ENCODE data around the gene RCOR1. TPM values are rescaled to one million over a fixed set of nuclear protein-coding genes. Genes with fewer than 3 reads are reported as not detected.

The RCOR1 gene
- total and polyA plus RNA-seq, 2 of the 8 experiments (the other 6 are each of a cell fraction or from before 2014, with no cell fraction given): 12.3 to 26.3 TPM

GRCh38 chr14:102565331-102565887 lies 27.0 kb upstream of the RCOR1 start:
- Histone ChIP-seq H2BK5ac (ENCODE audit: low read depth, low read length) (no peak overlapping the region), H3K36me3 (ENCODE audit: control insufficient read depth in 2 of 4, insufficient read depth in 4 of 4, low read length in 3 of 4) (no peaks in the 10 kb centered on the region), H2BK15ac (ENCODE audit: low read length) (no peak overlapping the region), H3K79me2 (ENCODE audit: control insufficient read depth in 1 of 2, insufficient read depth in 2 of 2, low read length in 2 of 2) (no peaks in the 10 kb centered on the region), H2BK20ac (ENCODE audit: low read length) (no peak overlapping the region), H3K9ac (replicated peaks in 1 of 4; ENCODE audit: extremely low read depth in 1 of 4, low read depth in 3 of 4, low read length in 3 of 4) (no peak overlapping the region), H2BK12ac (ENCODE audit: low read depth, low read length) (no peak overlapping the region), H3K56ac (replicated peaks; ENCODE audit: insufficient read length, low read depth, low read length) (no peak overlapping the region), H3K27me3 (replicated peaks in 1 of 4; ENCODE audit: control insufficient read depth in 3 of 4, extremely low read depth in 1 of 4, insufficient read depth in 3 of 4, low read length in 3 of 4) (no peaks in the 10 kb centered on the region), H2AK5ac (ENCODE audit: low read depth, low read length) (no peak overlapping the region), H3K23me2 (ENCODE audit: low read depth, low read length) (no peaks in the 10 kb centered on the region), H3K9me3 (ENCODE audit: insufficient read depth in 2 of 2, low read depth in 1 of 2, low read length in 1 of 2) (no peaks in the 10 kb centered on the region; a peak in 1 of 4 replicates), H3K79me1 (ENCODE audit: low read depth, low read length) (no peaks in the 10 kb centered on the region), H3K27ac (ENCODE audit: low read depth, low read length) (no peak overlapping the region), H4K91ac (replicated peaks; ENCODE audit: insufficient read length, low read length) (no peak overlapping the region), H3K4me1 (replicated peaks in 1 of 4; ENCODE audit: control insufficient read depth in 3 of 4, insufficient read depth in 4 of 4, low read length in 3 of 4) (peaks cover 0 to 5% (median 4%) of the 10 kb centered on the region in 4 experiments; a peak in 5 of 7 replicates), H4K8ac (ENCODE audit: extremely low read depth, insufficient read depth, low read length) (no peak overlapping the region), H3K4me3 (ENCODE audit: extremely low read depth in 1 of 4, insufficient read depth in 2 of 4, low read depth in 3 of 4, low read length in 4 of 4) (no peak overlapping the region), H4K20me1 (replicated peaks in 1 of 2; ENCODE audit: control insufficient read depth in 1 of 2, insufficient read depth in 2 of 2, low read length in 2 of 2) (no peaks in the 10 kb centered on the region), H4K5ac (ENCODE audit: insufficient read length, low read depth, low read length) (no peak overlapping the region), H3K4ac (replicated peaks; ENCODE audit: insufficient read length, low read depth, low read length) (no peak overlapping the region), H3K4me2 (ENCODE audit: insufficient read depth in 1 of 2, low read depth in 2 of 2, low read length in 2 of 2) (no peak overlapping the region), H3K14ac (ENCODE audit: insufficient read length) (no peak overlapping the region), H3K18ac (ENCODE audit: extremely low read depth, low read length) (no peak overlapping the region), H3K23ac (ENCODE audit: insufficient read length) (no peak overlapping the region), H2AFZ (ENCODE audit: low read length) (no peak overlapping the region), H2BK120ac (replicated peaks; ENCODE audit: low read depth, low read length) (no peak overlapping the region)
- ChIA-PET POLR2A (ENCODE audit: partially characterized antibody) (interaction anchor here (1.1 to 1.7 kb wide), 2 partner anchors 8 to 11 kb away, joined by 5 read pairs; no protein-coding TSS in a partner anchor), CTCF (ENCODE audit: partially characterized antibody) (interaction anchor here (0.8 to 1.7 kb wide), 2 partner anchors 9 to 29 kb away, joined by 4 read pairs; no protein-coding TSS in a partner anchor)
- DNase-seq (ENCODE audit: low read depth in 1 of 2, low spot score in 2 of 2) (no peak), FAIRE-seq (no peak)
- TF ChIP-seq TCF12 (IDR thresholded peaks at IDR 0.05; ENCODE audit: low read depth, low read length): no peak
- no peak for TF ChIP-seq MAX (IDR thresholded peaks at IDR 0.05)
- TF ChIP-seq USF2 (IDR thresholded peaks at IDR 0.05; ENCODE audit: low read length): no peak
- no peak for TF ChIP-seq RFX5 (IDR thresholded peaks at IDR 0.05; ENCODE audit: borderline replicate concordance, low read depth, low read length)
- no peak for TF ChIP-seq NRF1 (IDR thresholded peaks at IDR 0.05; ENCODE audit: low read depth, low read length)
- TF ChIP-seq YY1 (IDR thresholded peaks at IDR 0.05; ENCODE audit: low read depth, low read length): no peak
- 89% methylated on average over 10 of the region's 10 CpGs; no CpG with 5 or more reads in 1 of the 2 experiments for WGBS, 2 experiments (ENCODE audit: extremely low coverage in 1 of 2, insufficient coverage in 1 of 2, insufficient read length in 1 of 2, insufficient replicate concordance in 2 of 2, low coverage in 1 of 2, low lambda C conversion rate in 2 of 2, missing lambda C conversion rate in 1 of 2)
